ENCODE results near the gene MX2.

Gene MX2

DNA sequence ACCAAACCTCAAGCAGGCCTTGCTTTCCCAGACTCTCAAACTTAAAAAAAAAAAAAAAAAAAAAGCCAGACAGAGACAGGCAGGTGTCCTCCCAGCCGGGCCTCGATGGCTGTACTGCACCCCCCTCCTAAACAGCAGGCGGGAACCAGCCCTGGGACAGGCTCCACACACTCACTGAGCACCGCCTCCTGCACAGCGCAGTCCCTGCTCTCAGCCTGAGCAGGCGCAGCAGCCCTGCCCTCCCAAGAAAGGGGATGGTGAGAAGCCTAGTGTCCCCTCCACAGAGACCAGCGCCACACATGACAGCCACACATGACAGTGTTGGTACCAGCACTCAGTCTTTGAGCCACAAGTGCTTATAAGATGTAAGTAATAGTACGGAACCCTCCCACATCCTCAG, 11.9 kb downstream of the MX2 start:
- no peak for DNase-seq
- Histone ChIP-seq H3K36me3 (replicated peaks; ENCODE audit: insufficient read depth, low read length) (no peaks in the 10 kb centered on the region), H3K9me3 (replicated peaks; ENCODE audit: insufficient read depth, low read length) (no peaks in the 10 kb centered on the region), H3K27ac (ENCODE audit: low read length) (no peak overlapping the region), H3K9ac (ENCODE audit: low read length) (no peak overlapping the region), H3K79me2 (ENCODE audit: low read length) (no peaks in the 10 kb centered on the region), H3K9me2 (replicated peaks; ENCODE audit: insufficient read depth, low read length) (no peaks in the 10 kb centered on the region), H3K4me2 (ENCODE audit: low read depth, low read length) (no peak overlapping the region), H3K4me1 (ENCODE audit: low read length) (peaks cover 1% of the 10 kb centered on the region), H3K4me3 (ENCODE audit: low read length) (no peak overlapping the region), H3F3A (ENCODE audit: insufficient read depth, low read length) (no peaks in the 10 kb centered on the region), H4K20me1 (ENCODE audit: insufficient read depth, low read length) (no peaks in the 10 kb centered on the region), H3K27me3 (replicated peaks; ENCODE audit: insufficient read depth, low read length) (peaks cover 7% of the 10 kb centered on the region), H2AFZ (ENCODE audit: low read length) (no peak overlapping the region)
- TF ChIP-seq, protein P1, sequence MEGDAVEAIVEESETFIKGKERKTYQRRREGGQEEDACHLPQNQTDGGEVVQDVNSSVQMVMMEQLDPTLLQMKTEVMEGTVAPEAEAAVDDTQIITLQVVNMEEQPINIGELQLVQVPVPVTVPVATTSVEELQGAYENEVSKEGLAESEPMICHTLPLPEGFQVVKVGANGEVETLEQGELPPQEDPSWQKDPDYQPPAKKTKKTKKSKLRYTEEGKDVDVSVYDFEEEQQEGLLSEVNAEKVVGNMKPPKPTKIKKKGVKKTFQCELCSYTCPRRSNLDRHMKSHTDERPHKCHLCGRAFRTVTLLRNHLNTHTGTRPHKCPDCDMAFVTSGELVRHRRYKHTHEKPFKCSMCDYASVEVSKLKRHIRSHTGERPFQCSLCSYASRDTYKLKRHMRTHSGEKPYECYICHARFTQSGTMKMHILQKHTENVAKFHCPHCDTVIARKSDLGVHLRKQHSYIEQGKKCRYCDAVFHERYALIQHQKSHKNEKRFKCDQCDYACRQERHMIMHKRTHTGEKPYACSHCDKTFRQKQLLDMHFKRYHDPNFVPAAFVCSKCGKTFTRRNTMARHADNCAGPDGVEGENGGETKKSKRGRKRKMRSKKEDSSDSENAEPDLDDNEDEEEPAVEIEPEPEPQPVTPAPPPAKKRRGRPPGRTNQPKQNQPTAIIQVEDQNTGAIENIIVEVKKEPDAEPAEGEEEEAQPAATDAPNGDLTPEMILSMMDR (IDR thresholded peaks at IDR 0.05; ENCODE audit: low read length), result no peak
- TF ChIP-seq EZH2 (optimal IDR thresholded peaks at IDR 0.05; ENCODE audit: low read depth, low read length) (no peak), EZH2phosphoT487 (IDR thresholded peaks at IDR 0.05; ENCODE audit: low read length) (no peak)

DNA sequence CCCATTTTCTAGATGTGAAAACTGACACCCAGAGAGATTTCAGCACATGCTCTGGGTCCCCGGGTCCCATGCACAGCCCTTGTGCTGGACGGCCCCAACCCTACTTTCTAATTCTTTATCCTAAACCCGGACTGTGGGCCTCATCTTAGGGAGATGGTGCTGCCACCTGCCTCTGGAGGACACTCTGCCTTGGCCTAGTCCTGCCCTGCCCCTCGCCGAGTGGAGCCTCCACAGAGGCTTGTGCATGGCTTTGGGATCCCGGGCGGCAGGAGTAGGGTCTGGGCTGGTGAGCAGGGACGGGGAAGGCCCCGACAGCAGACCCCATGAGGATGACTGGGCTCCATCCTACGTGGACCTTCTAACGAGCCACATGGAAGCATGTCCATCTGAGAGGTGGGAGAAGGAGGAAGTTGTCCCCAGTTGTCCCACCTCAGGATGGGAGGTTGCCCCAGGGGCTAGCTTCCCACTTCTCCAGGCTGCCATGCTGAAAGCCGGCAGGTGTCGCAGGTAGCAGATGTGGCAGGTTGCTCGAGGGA, 12.4 kb downstream of the MX2 start:
- no peaks in the 10 kb centered on the region for H3K9me2 ChIP-seq (replicated peaks; ENCODE audit: insufficient read depth, low read length)
- no peaks in the 10 kb centered on the region for H3K79me2 ChIP-seq (ENCODE audit: low read length)
- no peak overlapping the region for H2AFZ ChIP-seq (ENCODE audit: low read length)
- H3K27ac ChIP-seq (ENCODE audit: low read length), result no peak overlapping the region
- no peaks in the 10 kb centered on the region for H3K9me3 ChIP-seq (replicated peaks; ENCODE audit: insufficient read depth, low read length)
- TF ChIP-seq EZH2 (optimal IDR thresholded peaks at IDR 0.05; ENCODE audit: low read depth, low read length) (no peak), EZH2phosphoT487 (IDR thresholded peaks at IDR 0.05; ENCODE audit: low read length) (no peak)
- no peaks in the 10 kb centered on the region for H3F3A ChIP-seq (ENCODE audit: insufficient read depth, low read length)
- no peak overlapping the region for H3K4me2 ChIP-seq (ENCODE audit: low read depth, low read length)
- no peak overlapping the region for H3K9ac ChIP-seq (ENCODE audit: low read length)
- peaks cover 2% of the 10 kb centered on the region for H3K27me3 ChIP-seq (replicated peaks; ENCODE audit: insufficient read depth, low read length)
- no peaks in the 10 kb centered on the region for H4K20me1 ChIP-seq (ENCODE audit: insufficient read depth, low read length)
- H3K36me3 ChIP-seq (replicated peaks; ENCODE audit: insufficient read depth, low read length), result no peaks in the 10 kb centered on the region
- DNase-seq, result no peak
- H3K4me1 ChIP-seq (ENCODE audit: low read length), result peaks cover 6% of the 10 kb centered on the region
- no peak overlapping the region for H3K4me3 ChIP-seq (ENCODE audit: low read length)

DNA sequence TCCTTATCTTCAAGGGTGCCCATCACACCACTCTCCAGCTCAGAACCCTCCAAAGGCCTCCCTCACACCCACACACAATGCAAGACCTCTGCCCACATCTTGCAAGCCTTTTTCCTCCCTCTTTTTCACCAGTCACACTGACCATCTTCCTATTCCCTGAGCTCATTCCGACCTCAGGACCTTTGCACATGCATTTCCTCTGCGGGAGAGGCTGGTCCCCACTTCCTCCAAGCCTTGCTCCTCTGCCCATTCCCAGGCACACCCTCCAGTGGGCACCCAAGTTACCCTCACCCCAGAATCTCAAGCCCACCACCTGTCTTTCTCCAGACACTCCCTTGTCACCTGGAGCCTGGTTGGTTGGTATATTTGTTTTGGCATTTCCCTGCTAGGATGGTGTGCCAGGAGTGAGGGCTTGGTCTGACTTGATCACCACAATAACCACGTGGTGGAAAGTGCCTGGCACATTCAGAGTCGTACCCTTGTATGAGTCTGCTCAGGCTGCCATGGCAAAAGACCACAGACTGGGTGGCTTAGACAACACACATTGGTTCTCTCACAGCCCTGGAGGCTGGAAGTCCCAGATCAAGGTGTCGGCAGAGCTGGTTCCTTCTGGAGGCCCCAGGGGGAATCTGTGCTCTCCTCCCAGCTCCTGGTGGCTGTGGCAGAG, 13.2 kb downstream of the MX2 start:
- Histone ChIP-seq H2AFZ (ENCODE audit: low read length) (no peak overlapping the region), H3K36me3 (replicated peaks; ENCODE audit: insufficient read depth, low read length) (no peaks in the 10 kb centered on the region), H3K79me2 (ENCODE audit: low read length) (no peaks in the 10 kb centered on the region), H3K4me2 (ENCODE audit: low read depth, low read length) (no peak overlapping the region), H3K9ac (ENCODE audit: low read length) (no peak overlapping the region), H3K9me2 (replicated peaks; ENCODE audit: insufficient read depth, low read length) (no peaks in the 10 kb centered on the region), H3K27me3 (replicated peaks; ENCODE audit: insufficient read depth, low read length) (no peaks in the 10 kb centered on the region), H4K20me1 (ENCODE audit: insufficient read depth, low read length) (no peaks in the 10 kb centered on the region), H3K9me3 (replicated peaks; ENCODE audit: insufficient read depth, low read length) (no peaks in the 10 kb centered on the region), H3K4me1 (ENCODE audit: low read length) (peaks cover 13% of the 10 kb centered on the region), H3F3A (ENCODE audit: insufficient read depth, low read length) (no peaks in the 10 kb centered on the region), H3K4me3 (ENCODE audit: low read length) (no peak overlapping the region), H3K27ac (ENCODE audit: low read length) (no peak overlapping the region)
- no peak for DNase-seq
- TF ChIP-seq, protein P1 (IDR thresholded peaks at IDR 0.05; ENCODE audit: low read length), result no peak
- TF ChIP-seq EZH2 (optimal IDR thresholded peaks at IDR 0.05; ENCODE audit: low read depth, low read length) (no peak), EZH2phosphoT487 (IDR thresholded peaks at IDR 0.05; ENCODE audit: low read length) (no peak)

DNA sequence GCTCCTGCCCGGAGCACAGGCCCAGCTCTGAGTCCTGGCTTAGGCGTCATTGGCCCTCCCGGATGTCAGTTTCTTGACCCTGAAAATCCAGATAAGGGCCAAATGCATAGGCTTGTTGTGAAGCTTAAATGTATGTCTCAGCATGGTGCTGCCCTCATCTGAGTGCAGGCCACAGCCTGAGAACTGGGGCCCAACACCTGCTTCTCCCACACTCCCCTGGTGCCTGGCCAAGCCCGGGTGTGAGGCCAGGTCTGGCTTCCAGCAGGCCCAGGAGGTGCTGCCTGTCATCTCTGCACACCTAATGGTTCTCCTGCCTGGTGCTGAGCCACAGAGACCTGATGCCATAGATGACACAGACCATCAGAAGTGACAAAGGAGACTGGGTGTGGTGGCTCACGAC, 14.0 kb downstream of the MX2 start:
- H3K36me3 ChIP-seq (replicated peaks; ENCODE audit: insufficient read depth, low read length), result no peaks in the 10 kb centered on the region
- H3K79me2 ChIP-seq (ENCODE audit: low read length), result no peaks in the 10 kb centered on the region
- no peak overlapping the region for H2AFZ ChIP-seq (ENCODE audit: low read length)
- H3K4me3 ChIP-seq (ENCODE audit: low read length), result no peak overlapping the region
- H3K4me2 ChIP-seq (ENCODE audit: low read depth, low read length), result no peak overlapping the region
- H3K9me2 ChIP-seq (replicated peaks; ENCODE audit: insufficient read depth, low read length), result no peaks in the 10 kb centered on the region
- no peak overlapping the region for H3K9ac ChIP-seq (ENCODE audit: low read length)
- DNase-seq, result no peak
- H3K9me3 ChIP-seq (replicated peaks; ENCODE audit: insufficient read depth, low read length), result no peaks in the 10 kb centered on the region
- no peaks in the 10 kb centered on the region for H3K27me3 ChIP-seq (replicated peaks; ENCODE audit: insufficient read depth, low read length)
- H4K20me1 ChIP-seq (ENCODE audit: insufficient read depth, low read length), result no peaks in the 10 kb centered on the region
- no peaks in the 10 kb centered on the region for H3F3A ChIP-seq (ENCODE audit: insufficient read depth, low read length)
- H3K4me1 ChIP-seq (ENCODE audit: low read length), result peaks cover 22% of the 10 kb centered on the region
- H3K27ac ChIP-seq (ENCODE audit: low read length), result no peak overlapping the region
- TF ChIP-seq EZH2phosphoT487 (IDR thresholded peaks at IDR 0.05; ENCODE audit: low read length) (no peak), EZH2 (optimal IDR thresholded peaks at IDR 0.05; ENCODE audit: low read depth, low read length) (no peak)
- TF ChIP-seq, protein P1 (IDR thresholded peaks at IDR 0.05; ENCODE audit: low read length), result no peak

All from MM.1S (cell line).